Activated CD4-positive, alpha-beta T cell treated with anti-CD3 and anti-CD28 coated beads, Interleukin-2, amount 50 U/mL, for 1 hour (primary cell): ENCODE results near the gene ZMPSTE24.
"Not testable (repeated sequence)": the region's sequence is repeated elsewhere in the genome, so short reads cannot be mapped to it uniquely, and the experiment has no call there.

ENCODE experiments used
- DNase-seq: peaks from one replicate; pipeline ENCODE4 v3.0.0-alpha.2; 2020

The ZMPSTE24 gene

GRCh38 chr1:40331403-40331802 lies 73.4 kb downstream of the ZMPSTE24 start:
- not testable (repeated sequence) for DNase-seq

GRCh38 chr1:40332695-40333094 lies 74.7 kb downstream of the ZMPSTE24 start:
- no peak for DNase-seq

GRCh38 chr1:40337443-40337842 lies 79.4 kb downstream of the ZMPSTE24 start:
- no peak for DNase-seq

- peak; percentile 90 for DNase-seq
These were observed 80.8 kb downstream of the ZMPSTE24 start for GRCh38 chr1:40338745-40339419.

GRCh38 chr1:40339420-40340323 lies 81.6 kb downstream of the ZMPSTE24 start:
- DNase-seq = no peak

- no peak for DNase-seq
These were observed 83.7 kb downstream of the ZMPSTE24 start for GRCh38 chr1:40341491-40342380.

- not testable (repeated sequence) for DNase-seq
These were observed 84.3 kb downstream of the ZMPSTE24 start for GRCh38 chr1:40342381-40342717.
